Neural cell (in vitro differentiated cells): ENCODE results near the gene INTS14. TPM values are rescaled to one million over a fixed set of nuclear protein-coding genes. Genes with fewer than 3 reads are reported as not detected.

Experiments
- H2AFZ ChIP-seq: fragments of 200-600, 300-800 bp; sonication (generic), shearing (Covaris generic); 2 replicates; pipeline ENCODE4 v1.6.0; 2014; ENCODE audit warnings: low read depth, mild to moderate bottlenecking, antibody characterized with exemption, low read length, moderate library complexity
- H3F3A ChIP-seq: fragments of 200-600 bp; shearing (Covaris generic); 2 replicates; pipeline ENCODE4 v1.6.1; 2016; ENCODE audit warnings: mild to moderate bottlenecking, moderate library complexity, mixed read lengths, antibody characterized with exemption, low read length; ENCODE audit not compliant: insufficient read depth, poor library complexity, severe bottlenecking
- H3K27ac ChIP-seq: fragments of 200-600, 300-800 bp; sonication (generic), shearing (Covaris generic); 2 replicates; pipeline ENCODE4 v1.5.1; 2014; ENCODE audit warnings: mild to moderate bottlenecking, low read length, moderate library complexity
- H3K27me3 ChIP-seq: fragments of 300-800, 200-600 bp; sonication (generic), shearing (Covaris generic); 2 replicates; pipeline ENCODE4 v1.6.0; 2014; ENCODE audit warnings: mild to moderate bottlenecking, low read depth, low read length, moderate library complexity; ENCODE audit not compliant: insufficient read depth
- H3K36me3 ChIP-seq: fragments of 300-800, 200-600 bp; sonication (generic), shearing (Covaris generic); 2 replicates; pipeline ENCODE4 v1.5.1; 2014; ENCODE audit warnings: mild to moderate bottlenecking, antibody characterized with exemption, low read length, moderate library complexity; ENCODE audit not compliant: insufficient read depth
- H3K4me2 ChIP-seq: fragments of 300-800, 200-600 bp; sonication (generic), shearing (Covaris generic); 2 replicates; pipeline ENCODE4 v1.6.0; 2014; ENCODE audit warnings: mild to moderate bottlenecking, low read length
- H3K4me3 ChIP-seq: fragments of 300-800, 200-600 bp; sonication (generic), shearing (Covaris generic); 2 replicates; pipeline ENCODE4 v1.5.1; 2014; ENCODE audit warnings: mild to moderate bottlenecking, low read length, moderate library complexity
- H3K79me2 ChIP-seq: fragments of 200-600 bp; shearing (Covaris generic); replicated peaks from 2 replicates; pipeline ENCODE4 v1.6.0; 2014; ENCODE audit warnings: mild to moderate bottlenecking, low read length, moderate library complexity; ENCODE audit not compliant: insufficient read depth
- H3K9ac ChIP-seq: fragments of 300-800, 200-600 bp; sonication (generic), shearing (Covaris generic); 2 replicates; pipeline ENCODE4 v1.6.1; 2016; ENCODE audit warnings: mild to moderate bottlenecking, low read length, mixed read lengths
- H3K9me2 ChIP-seq: fragments of 200-600 bp; shearing (Covaris generic); 2 replicates; pipeline ENCODE4 v1.6.1; 2016; ENCODE audit warnings: mild to moderate bottlenecking, low read length, mixed read lengths; ENCODE audit not compliant: insufficient read depth
- H3K9me3 ChIP-seq: fragments of 200-600, 300-800 bp; sonication (generic), shearing (Covaris generic); 2 replicates; pipeline ENCODE4 v1.6.1; 2016; ENCODE audit warnings: mild to moderate bottlenecking, mixed run types, low read length, moderate library complexity, mixed read lengths
- H4K20me1 ChIP-seq: fragments of 200-600 bp; shearing (Covaris generic); 2 replicates; pipeline ENCODE4 v1.6.1; 2016; ENCODE audit warnings: mild to moderate bottlenecking, mixed run types; ENCODE audit not compliant: insufficient read depth
- CTCF ChIP-seq: fragments of 450-650 bp; IDR thresholded peaks from 2 replicates; pipeline ENCODE4 v1.5.1; 2014; ENCODE audit warnings: antibody characterized with exemption, mild to moderate bottlenecking, moderate library complexity; ENCODE audit not compliant: poor library complexity, severe bottlenecking
- EP300 ChIP-seq: fragments of 450-650 bp; conservative IDR thresholded peaks from 2 replicates; pipeline ENCODE4 v1.6.1; 2014; ENCODE audit warnings: antibody characterized with exemption, mild to moderate bottlenecking, moderate library complexity; ENCODE audit not compliant: poor library complexity, severe bottlenecking
- EZH2 ChIP-seq: fragments of 200-600, 300-800 bp; shearing (Covaris generic), sonication (generic); IDR thresholded peaks from 2 replicates; pipeline ENCODE4 v1.6.1; 2014; ENCODE audit warnings: antibody characterized with exemption, low read length, borderline replicate concordance, mild to moderate bottlenecking; ENCODE audit not compliant: insufficient read depth, poor library complexity, severe bottlenecking
- MXI1 ChIP-seq: fragments of 450-650 bp; conservative IDR thresholded peaks from 2 replicates; pipeline ENCODE4 v1.6.1; 2014; ENCODE audit warnings: antibody characterized with exemption, mild to moderate bottlenecking; ENCODE audit not compliant: poor library complexity, severe bottlenecking
- POLR2AphosphoS5 ChIP-seq: IDR thresholded peaks from 2 replicates; pipeline ENCODE4 v1.6.1; 2012
- RAD21 ChIP-seq: fragments of 450-650 bp; conservative IDR thresholded peaks from 2 replicates; pipeline ENCODE4 v1.6.1; 2014; ENCODE audit warnings: antibody characterized with exemption, mild to moderate bottlenecking, moderate library complexity
- REST ChIP-seq: IDR thresholded peaks from 2 replicates; pipeline ENCODE4 v1.6.1; 2012; ENCODE audit warnings: borderline replicate concordance
- SMC3 ChIP-seq: fragments of 450-650 bp; conservative IDR thresholded peaks from 2 replicates; pipeline ENCODE4 v1.6.1; 2014; ENCODE audit warnings: antibody characterized with exemption, mild to moderate bottlenecking, moderate library complexity; ENCODE audit not compliant: poor library complexity
- TAF1 ChIP-seq: IDR thresholded peaks from 2 replicates; pipeline ENCODE4 v1.6.1; 2012; ENCODE audit warnings: low read depth
- polyA plus RNA-seq: library from polyadenylated mRNA; depleted of rRNA; stranded (reverse); fragments of >200 nt; gene quantifications from 2 replicates; pipeline ENCODE4 v1.2.3, GENCODE V29; 2014

INTS14 gene
- polyA plus RNA-seq, 1 donor from 2014 or later: 49.7 TPM

DNA sequence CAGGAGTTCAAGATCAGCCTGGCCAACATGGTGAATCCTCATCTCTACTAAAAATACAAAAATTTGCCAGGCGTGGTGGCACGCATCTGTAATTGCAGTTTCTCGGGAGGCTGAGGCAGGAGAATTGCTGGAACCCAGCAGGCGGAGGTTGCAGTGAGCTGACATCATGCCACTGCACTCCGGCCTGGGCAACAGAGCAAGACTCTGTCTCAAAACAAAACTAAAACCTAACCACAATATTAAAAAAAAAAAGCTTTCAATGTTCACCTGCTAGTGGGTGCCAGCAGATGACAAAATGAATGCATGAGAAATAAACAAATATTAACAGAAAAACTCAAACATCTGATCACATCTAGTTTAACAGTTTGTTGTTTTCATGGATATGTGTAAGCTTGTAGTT lies 19.8 kb upstream of the INTS14 start:
- no peaks in the 10 kb centered on the region for H3K27me3 ChIP-seq
- H3F3A ChIP-seq: no peaks in the 10 kb centered on the region
- H3K4me2 ChIP-seq: no peak overlapping the region
- H4K20me1 ChIP-seq: no peaks in the 10 kb centered on the region
- no peak overlapping the region for H3K27ac ChIP-seq
- H3K4me3 ChIP-seq: no peak overlapping the region
- no peaks in the 10 kb centered on the region for H3K9me3 ChIP-seq
- H3K9me2 ChIP-seq: no peaks in the 10 kb centered on the region
- no peak overlapping the region for H3K9ac ChIP-seq
- H3K79me2 ChIP-seq: no peaks in the 10 kb centered on the region
- no peak for TF ChIP-seq MXI1
- no peak for TF ChIP-seq EZH2
- TF ChIP-seq SMC3: no peak
- no peak for TF ChIP-seq EP300
- TF ChIP-seq RAD21: no peak
- no peak for TF ChIP-seq POLR2AphosphoS5
- TF ChIP-seq CTCF: no peak
- no peak for TF ChIP-seq TAF1
- TF ChIP-seq REST: no peak
- no peak overlapping the region for H2AFZ ChIP-seq
- H3K36me3 ChIP-seq: no peaks in the 10 kb centered on the region

DNA sequence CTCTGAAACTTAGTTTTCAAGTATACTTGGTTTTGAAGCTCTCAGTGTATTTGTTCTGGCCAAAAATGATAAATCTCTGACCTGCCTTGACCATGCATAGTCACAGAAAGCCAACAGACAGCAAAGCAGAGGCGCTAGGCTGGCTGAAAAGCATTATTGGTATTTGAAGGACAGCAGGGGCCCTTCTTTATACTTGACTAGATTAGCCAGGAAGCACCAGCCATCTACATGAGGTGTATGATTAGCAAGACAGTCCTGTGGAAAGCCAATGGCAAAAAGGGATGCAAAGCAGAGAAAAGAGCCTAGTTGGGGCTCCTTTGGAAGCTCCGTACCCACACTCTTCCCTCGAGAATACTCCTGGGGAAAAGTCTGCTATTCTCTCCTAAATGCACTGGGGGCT lies 18.6 kb upstream of the INTS14 start:
- no peak overlapping the region for H3K4me2 ChIP-seq
- TF ChIP-seq REST: no peak
- TF ChIP-seq RAD21: no peak
- no peak for TF ChIP-seq SMC3
- no peak for TF ChIP-seq TAF1
- no peaks in the 10 kb centered on the region for H3K9me2 ChIP-seq
- no peaks in the 10 kb centered on the region for H3K9me3 ChIP-seq
- H3K79me2 ChIP-seq: no peaks in the 10 kb centered on the region
- H3K27ac ChIP-seq: no peak overlapping the region
- H2AFZ ChIP-seq: no peak overlapping the region
- no peaks in the 10 kb centered on the region for H3K27me3 ChIP-seq
- H3K36me3 ChIP-seq: no peaks in the 10 kb centered on the region
- H3F3A ChIP-seq: no peaks in the 10 kb centered on the region
- H3K4me3 ChIP-seq: no peak overlapping the region
- H3K9ac ChIP-seq: no peak overlapping the region
- H4K20me1 ChIP-seq: no peaks in the 10 kb centered on the region
